NB4 (cell line): ENCODE results near the gene PAK5.

Experiments
- DNase-seq: peaks from one replicate; pipeline ENCODE4 v3.0.0; 2010; ENCODE audit warnings: low read depth
- H3K4me3 ChIP-seq: one replicate; pipeline ENCODE4 v1.5.1; 2011; ENCODE audit warnings: mild to moderate bottlenecking, low read depth, low read length, moderate library complexity
- CTCF ChIP-seq: IDR thresholded peaks from one replicate; pipeline ENCODE4 v1.5.1; 2012; ENCODE audit warnings: low read depth, low read length
- MAX ChIP-seq: IDR thresholded peaks from 2 replicates; pipeline ENCODE4 v1.6.1; 2011; ENCODE audit warnings: low read depth, low read length
- MYC ChIP-seq: IDR thresholded peaks from 2 replicates; pipeline ENCODE4 v1.6.1; 2011; ENCODE audit warnings: low read depth, low read length
- POLR2A ChIP-seq: IDR thresholded peaks from 2 replicates; pipeline ENCODE4 v1.6.1; 2011; ENCODE audit warnings: mild to moderate bottlenecking; ENCODE audit not compliant: insufficient read length; ENCODE audit errors: extremely low read depth

The PAK5 gene

DNA sequence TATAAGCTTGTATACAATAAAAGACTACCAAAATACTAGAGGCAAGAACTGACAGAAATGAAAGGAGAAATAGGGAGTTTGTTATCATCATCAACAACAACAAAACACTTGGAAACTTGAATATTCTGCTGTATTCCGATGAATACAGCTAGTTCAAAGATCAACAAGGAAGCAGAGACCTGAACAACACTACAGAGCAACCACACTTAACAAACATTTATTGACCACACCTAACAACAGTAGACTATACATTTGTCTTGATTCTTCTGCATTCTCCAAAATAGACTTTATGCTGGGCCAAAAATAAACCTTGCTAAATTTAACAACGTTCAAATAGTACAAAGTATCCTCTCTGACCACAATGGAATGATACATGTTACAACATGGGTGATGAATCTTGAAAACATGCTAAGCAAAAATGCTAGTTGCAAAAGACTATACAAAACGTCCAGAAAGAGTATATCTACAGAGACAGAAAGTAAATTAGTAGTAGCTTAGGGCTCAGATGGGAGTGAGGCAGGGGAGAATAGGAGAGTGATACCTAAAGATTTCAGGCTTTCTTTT, 39.1 kb upstream of the PAK5 start:
- no peak overlapping the region for H3K4me3 ChIP-seq
- TF ChIP-seq MAX: no peak
- no peak for TF ChIP-seq CTCF
- no peak for TF ChIP-seq MYC
- no peak for TF ChIP-seq POLR2A

GRCh38 chr20:9867196-9867980, 28.5 kb upstream of the PAK5 start:
- DNase-seq: no peak
- no peak overlapping the region for H3K4me3 ChIP-seq

More for the DNA sequence above, 39.1 kb upstream of the PAK5 start:
- DNase-seq: no peak

DNA sequence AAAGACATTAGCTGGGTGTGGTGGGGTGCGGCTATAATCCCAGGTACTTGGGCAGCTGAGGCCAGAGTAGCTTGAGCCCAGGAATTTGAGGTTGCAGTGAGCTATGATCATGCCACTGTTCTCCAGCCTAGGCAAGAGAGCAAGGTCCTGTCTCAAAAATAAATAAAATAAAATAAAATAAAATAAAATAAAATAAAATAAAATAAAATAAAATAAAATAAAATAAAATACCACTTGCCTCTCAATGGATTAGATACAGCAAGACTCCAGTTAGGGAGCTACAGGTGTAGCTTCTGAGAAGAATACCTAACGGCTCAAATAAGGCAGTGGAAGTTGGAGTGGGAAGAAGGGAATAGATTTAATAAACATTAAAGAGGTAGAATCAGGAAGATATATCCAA, 13.7 kb upstream of the PAK5 start:
- DNase-seq: no peak
- TF ChIP-seq CTCF (no peak), POLR2A (no peak), MAX (no peak), MYC (no peak)
- H3K4me3 ChIP-seq: no peak overlapping the region

More at GRCh38 chr20:9867196-9867980, 28.5 kb upstream of the PAK5 start:
- no peak for TF ChIP-seq MAX
- TF ChIP-seq CTCF: no peak
- TF ChIP-seq POLR2A: no peak
- no peak for TF ChIP-seq MYC

- no peak for DNase-seq
- no peak overlapping the region for H3K4me3 ChIP-seq
- no peak for TF ChIP-seq MAX
- TF ChIP-seq CTCF: no peak
- TF ChIP-seq MYC: no peak
- no peak for TF ChIP-seq POLR2A
These were observed 750 bp upstream of the PAK5 start for GRCh38 chr20:9839626-9840025.

GRCh38 chr20:9838035-9838377, 870 bp downstream of the PAK5 start:
- DNase-seq: no peak
- TF ChIP-seq MAX (no peak), POLR2A (no peak), CTCF (no peak), MYC (no peak)
- no peak overlapping the region for H3K4me3 ChIP-seq
